ENCODE measurements around the gene CNNM4. TPM values are rescaled to one million over a fixed set of nuclear protein-coding genes. Genes with fewer than 3 reads are reported as not detected.
A peak's percentile ranks its signal among the peaks of the same experiment; 100 is the strongest.

The CNNM4 gene
- polyA plus RNA-seq (2012; ENCODE audit: low read depth, missing spikeins) = 9.2 TPM

- TF ChIP-seq SPI1 (IDR thresholded peaks at IDR 0.05; ENCODE audit: low read depth, low read length) (no peak), POLR2AphosphoS5 (IDR thresholded peaks at IDR 0.05; ENCODE audit: low read depth, low read length) (no peak), POU2F2 (IDR thresholded peaks at IDR 0.05; ENCODE audit: low read depth, low read length) (peak; percentile 66; the same call in 1 of the 2 replicates)
- FAIRE-seq = peak; percentile 88
Measured at GRCh38 chr2:96760036-96760985, at the start of gene CNNM4. Gene CNNM4 (plus strand): TSS chr2:96760902. CDS start chr2:96761000, 98 bp downstream.

DNA sequence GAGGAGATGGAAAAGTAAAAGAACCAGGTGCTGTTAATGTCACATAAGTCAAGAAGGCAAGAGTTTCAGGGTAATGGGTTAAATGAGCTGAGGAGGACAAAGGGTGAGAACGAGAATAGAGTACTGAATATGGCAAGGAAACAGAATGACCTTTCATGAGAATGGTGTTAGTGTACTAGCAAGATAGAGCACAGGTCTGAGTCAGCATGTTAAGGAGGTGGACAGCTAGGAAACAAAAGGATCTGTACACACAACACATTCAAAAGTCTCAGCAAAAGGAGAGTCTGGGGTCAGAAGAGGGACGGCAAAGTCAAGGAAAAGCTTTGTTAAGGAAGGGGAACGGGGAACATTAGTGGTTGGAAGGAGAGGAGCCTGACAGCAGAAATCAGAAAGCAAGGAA, 49.7 kb upstream of the CNNM4 start:
- no peak for FAIRE-seq
- TF ChIP-seq TAF1 (IDR thresholded peaks at IDR 0.05; ENCODE audit: low read depth, low read length) = no peak
- no peak for TF ChIP-seq POLR2AphosphoS5 (IDR thresholded peaks at IDR 0.05; ENCODE audit: low read depth, low read length)
- TF ChIP-seq POU2F2 (IDR thresholded peaks at IDR 0.05; ENCODE audit: low read depth, low read length) = no peak
- TF ChIP-seq PAX5 (IDR thresholded peaks at IDR 0.05; ENCODE audit: insufficient read depth, low read length, severe bottlenecking) = no peak
- no peak for TF ChIP-seq POLR2A (IDR thresholded peaks at IDR 0.05; ENCODE audit: low read depth, low read length)
- no peak for DNase-seq (ENCODE audit: insufficient read length, low spot score)

More at GRCh38 chr2:96760036-96760985, at the start of gene CNNM4:
- peak; percentile 85 for DNase-seq (ENCODE audit: insufficient read length, low spot score)

GRCh38 chr2:96715658-96716057, 45.0 kb upstream of the CNNM4 start:
- DNase-seq (ENCODE audit: insufficient read length, low spot score) = no peak
- FAIRE-seq = no peak
- no peak for TF ChIP-seq TAF1 (IDR thresholded peaks at IDR 0.05; ENCODE audit: low read depth, low read length)
- TF ChIP-seq PAX5 (IDR thresholded peaks at IDR 0.05; ENCODE audit: insufficient read depth, low read length, severe bottlenecking) = no peak
- no peak for TF ChIP-seq POLR2AphosphoS5 (IDR thresholded peaks at IDR 0.05; ENCODE audit: low read depth, low read length)
- no peak for TF ChIP-seq POLR2A (IDR thresholded peaks at IDR 0.05; ENCODE audit: low read depth, low read length)
- no peak for TF ChIP-seq POU2F2 (IDR thresholded peaks at IDR 0.05; ENCODE audit: low read depth, low read length)
- no peak for TF ChIP-seq SPI1 (IDR thresholded peaks at IDR 0.05; ENCODE audit: low read depth, low read length)

GRCh38 chr2:96716388-96716787, 44.3 kb upstream of the CNNM4 start:
- DNase-seq (ENCODE audit: insufficient read length, low spot score) (no peak), FAIRE-seq (peak; percentile 20)
- TF ChIP-seq POLR2AphosphoS5 (IDR thresholded peaks at IDR 0.05; ENCODE audit: low read depth, low read length) (no peak), POLR2A (IDR thresholded peaks at IDR 0.05; ENCODE audit: low read depth, low read length) (no peak), SPI1 (IDR thresholded peaks at IDR 0.05; ENCODE audit: low read depth, low read length) (no peak)

DNA sequence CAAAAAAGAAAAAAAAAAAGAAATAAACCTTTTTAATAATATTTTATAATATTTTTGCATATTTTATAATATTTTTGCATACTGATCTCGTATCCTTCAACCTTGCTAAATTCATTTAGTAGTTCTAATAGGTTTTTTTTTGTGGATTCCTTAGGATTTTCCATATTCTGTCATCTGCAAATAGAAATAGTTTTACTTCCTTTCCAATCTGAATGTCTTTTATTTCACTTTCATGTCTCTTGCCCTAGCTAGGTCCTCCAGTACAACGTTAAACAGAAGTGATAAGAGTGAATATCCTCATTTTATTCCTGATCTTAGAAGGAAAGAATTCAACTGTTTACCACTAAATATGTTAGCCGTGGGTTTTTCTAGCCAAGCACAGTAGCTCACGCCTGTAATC, 34.6 kb upstream of the CNNM4 start:
- FAIRE-seq (no peak), DNase-seq (ENCODE audit: insufficient read length, low spot score) (no peak)
- TF ChIP-seq POLR2AphosphoS5 (IDR thresholded peaks at IDR 0.05; ENCODE audit: low read depth, low read length) (no peak), POLR2A (IDR thresholded peaks at IDR 0.05; ENCODE audit: low read depth, low read length) (no peak), PAX5 (IDR thresholded peaks at IDR 0.05; ENCODE audit: insufficient read depth, low read length, severe bottlenecking) (no peak), POU2F2 (IDR thresholded peaks at IDR 0.05; ENCODE audit: low read depth, low read length) (no peak), TAF1 (IDR thresholded peaks at IDR 0.05; ENCODE audit: low read depth, low read length) (no peak), SPI1 (IDR thresholded peaks at IDR 0.05; ENCODE audit: low read depth, low read length) (no peak)

GRCh38 chr2:96727431-96727830, 33.3 kb upstream of the CNNM4 start:
- TF ChIP-seq TAF1 (IDR thresholded peaks at IDR 0.05; ENCODE audit: low read depth, low read length) = no peak
- TF ChIP-seq PAX5 (IDR thresholded peaks at IDR 0.05; ENCODE audit: insufficient read depth, low read length, severe bottlenecking) = no peak
- TF ChIP-seq POU2F2 (IDR thresholded peaks at IDR 0.05; ENCODE audit: low read depth, low read length) = no peak
- no peak for TF ChIP-seq SPI1 (IDR thresholded peaks at IDR 0.05; ENCODE audit: low read depth, low read length)
- TF ChIP-seq POLR2AphosphoS5 (IDR thresholded peaks at IDR 0.05; ENCODE audit: low read depth, low read length) = no peak
- TF ChIP-seq POLR2A (IDR thresholded peaks at IDR 0.05; ENCODE audit: low read depth, low read length) = no peak
- FAIRE-seq = no peak
- no peak for DNase-seq (ENCODE audit: insufficient read length, low spot score)

- DNase-seq (ENCODE audit: insufficient read length, low spot score) = no peak
- no peak for FAIRE-seq
Measured at GRCh38 chr2:96729748-96730147, 31.0 kb upstream of the CNNM4 start.

GRCh38 chr2:96730212-96730611, 30.5 kb upstream of the CNNM4 start:
- no peak for DNase-seq (ENCODE audit: insufficient read length, low spot score)
- no peak for FAIRE-seq
- TF ChIP-seq POLR2AphosphoS5 (IDR thresholded peaks at IDR 0.05; ENCODE audit: low read depth, low read length) = no peak
- TF ChIP-seq SPI1 (IDR thresholded peaks at IDR 0.05; ENCODE audit: low read depth, low read length) = no peak
- no peak for TF ChIP-seq TAF1 (IDR thresholded peaks at IDR 0.05; ENCODE audit: low read depth, low read length)
- TF ChIP-seq POLR2A (IDR thresholded peaks at IDR 0.05; ENCODE audit: low read depth, low read length) = no peak
- no peak for TF ChIP-seq PAX5 (IDR thresholded peaks at IDR 0.05; ENCODE audit: insufficient read depth, low read length, severe bottlenecking)
- TF ChIP-seq POU2F2 (IDR thresholded peaks at IDR 0.05; ENCODE audit: low read depth, low read length) = no peak

More at GRCh38 chr2:96729748-96730147, 31.0 kb upstream of the CNNM4 start:
- no peak for TF ChIP-seq POU2F2 (IDR thresholded peaks at IDR 0.05; ENCODE audit: low read depth, low read length)
- no peak for TF ChIP-seq POLR2AphosphoS5 (IDR thresholded peaks at IDR 0.05; ENCODE audit: low read depth, low read length)
- TF ChIP-seq POLR2A (IDR thresholded peaks at IDR 0.05; ENCODE audit: low read depth, low read length) = no peak
- no peak for TF ChIP-seq PAX5 (IDR thresholded peaks at IDR 0.05; ENCODE audit: insufficient read depth, low read length, severe bottlenecking)
- TF ChIP-seq SPI1 (IDR thresholded peaks at IDR 0.05; ENCODE audit: low read depth, low read length) = no peak

DNA sequence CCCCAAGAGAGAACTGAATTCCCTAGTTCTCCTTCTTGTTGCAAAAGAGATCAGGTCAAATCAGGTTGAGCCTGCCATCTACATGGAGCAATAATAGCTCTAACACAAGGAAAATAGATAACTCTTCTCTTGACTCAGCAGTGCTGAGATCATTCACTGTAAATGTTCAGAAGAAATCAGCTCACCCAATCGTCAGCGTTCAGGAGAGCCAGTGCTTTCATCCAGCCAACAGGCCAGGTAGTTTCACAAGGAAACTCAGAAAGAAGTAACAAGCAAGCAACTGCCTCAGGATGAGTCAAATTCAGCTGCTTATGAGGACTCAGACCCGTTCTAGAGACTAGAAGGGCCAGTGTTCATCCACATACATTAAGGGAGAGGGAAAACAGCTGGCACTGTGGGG, 26.8 kb upstream of the CNNM4 start:
- TF ChIP-seq SPI1 (IDR thresholded peaks at IDR 0.05; ENCODE audit: low read depth, low read length) = no peak
- no peak for DNase-seq (ENCODE audit: insufficient read length, low spot score)
- no peak for FAIRE-seq

All from GM12891 (cell line).